Upper lobe of left lung (tissue), 6 donors: Measurements from ENCODE around the gene GHRH. TPM values are rescaled to one million over a fixed set of nuclear protein-coding genes. Genes with fewer than 3 reads are reported as not detected.

Source experiments
- ATAC-seq, 2 donors: fragments of 200-7000 bp; cut with Tn5 transposase; one replicate each; pipeline ENCODE4 v1.9.1; 2022; ENCODE audit warnings: mild to moderate bottlenecking in 2 of 2, moderate library complexity in 2 of 2; ENCODE audit not compliant: low FRiP score in 2 of 2
- DNase-seq, 2 donors: peaks; one replicate each; pipeline ENCODE4 v3.0.0-alpha.2; 2019 to 2020
- H3K27ac ChIP-seq, 4 donors: fragments of 200-600 bp; sonication (generic); one replicate each; pipeline ENCODE4 v1.5.1; 2016 to 2019
- H3K27me3 ChIP-seq, 4 donors: fragments of 200-600 bp; sonication (generic); one replicate each; pipeline ENCODE4 v1.5.1; 2017 to 2019
- H3K36me3 ChIP-seq, 4 donors: fragments of 200-600 bp; sonication (generic); one replicate each; pipeline ENCODE4 v1.5.1; 2016 to 2019
- H3K4me1 ChIP-seq, 4 donors: fragments of 200-600 bp; sonication (generic); one replicate each; pipeline ENCODE4 v1.5.1; 2018 to 2019
- H3K4me3 ChIP-seq, 4 donors: fragments of 200-600 bp; sonication (generic); one replicate each; pipeline ENCODE4 v1.5.1; 2017 to 2019; ENCODE audit warnings: mild to moderate bottlenecking in 2 of 4, moderate library complexity in 1 of 4
- H3K9me3 ChIP-seq, 4 donors: fragments of 200-600 bp; sonication (generic); one replicate each; pipeline ENCODE4 v1.5.1; 2018 to 2019
- CTCF ChIP-seq, 6 experiments: fragments of 450-650 bp in 4 of 6; fragments of 200-600 bp in 2 of 6; sonication (generic) in 2 of 6; IDR thresholded peaks; one replicate each; pipeline ENCODE4 v1.5.1; 2016 to 2019; ENCODE audit warnings: antibody characterized with exemption in 6 of 6
- EP300 ChIP-seq, 4 donors: sonication (generic); formaldehyde crosslinking; IDR thresholded peaks; one replicate each; pipeline ENCODE4 v1.5.1; 2017; ENCODE audit warnings: antibody characterized with exemption in 4 of 4, control low read depth in 2 of 4
- POLR2A ChIP-seq, 4 donors: fragments of 450-650 bp; IDR thresholded peaks; one replicate each; pipeline ENCODE4 v1.5.1; 2016 to 2017; ENCODE audit warnings: antibody characterized with exemption in 4 of 4, mild to moderate bottlenecking in 2 of 4
- POLR2AphosphoS5 ChIP-seq, 2 donors: sonication (generic); formaldehyde crosslinking; IDR thresholded peaks; one replicate each; pipeline ENCODE4 v1.5.1; 2017; ENCODE audit warnings: antibody characterized with exemption in 2 of 2
- WGBS, 2 donors: methylation state at CpG; one replicate each; pipeline ENCODE4 v1.1.5; 2017 to 2018; 5-methylcytosine and 5-hydroxymethylcytosine counted together
- total RNA-seq, 6 donors: library from RNA; depleted of rRNA in 4 of 6; stranded (reverse); fragments of >200 nt in 4 of 6; gene quantifications; one replicate each; pipeline versions ENCODE4 v1.1.0 to v1.2.1, GENCODE V29; 2016 to 2021
- donor health status: DM: no; HTN: no; CAD: no; lungs with moderate emphysema.
- donor health status: DM: no; HTN: yes; CAD: no; lungs with severe emphysema.

GHRH gene
- total RNA-seq, 6 donors from 2014 or later, result not detected

GRCh38 chr20:37257988-37258387 is 3.6 kb downstream of the GHRH start:
- TF ChIP-seq POLR2A (IDR thresholded peaks at IDR 0.05), result no peak
- TF ChIP-seq CTCF (IDR thresholded peaks at IDR 0.05), result no peak
- no peak for TF ChIP-seq POLR2AphosphoS5 (IDR thresholded peaks at IDR 0.05)
- no peak for TF ChIP-seq EP300 (IDR thresholded peaks at IDR 0.05)
- Histone ChIP-seq H3K4me3 (no peak overlapping the region), H3K27me3 (no peaks in the 10 kb centered on the region), H3K9me3 (no peaks in the 10 kb centered on the region), H3K36me3 (no peaks in the 10 kb centered on the region), H3K27ac (no peak overlapping the region), H3K4me1 (no peaks in the 10 kb centered on the region)
- no peak for ATAC-seq
- peak in 1 of 2 donors; percentile 61 for DNase-seq
- 74 to 91% methylated on average over 3 to 9 of the region's 9 CpGs for WGBS, 2 donors

GRCh38 chr20:37257530-37257929 is 4.1 kb downstream of the GHRH start:
- Histone ChIP-seq H3K4me3 (no peak overlapping the region), H3K27me3 (no peaks in the 10 kb centered on the region), H3K9me3 (no peaks in the 10 kb centered on the region), H3K36me3 (no peaks in the 10 kb centered on the region), H3K27ac (no peak overlapping the region), H3K4me1 (no peaks in the 10 kb centered on the region)
- DNase-seq (no peak), ATAC-seq (no peak)
- WGBS, 2 donors, result 70 to 84% methylated on average over 2 of the region's 2 CpGs
- no peak for TF ChIP-seq POLR2AphosphoS5 (IDR thresholded peaks at IDR 0.05)

GRCh38 chr20:37256286-37256685 is 5.3 kb downstream of the GHRH start:
- DNase-seq (peak in 1 of 2 donors; percentile 55), ATAC-seq (no peak)

GRCh38 chr20:37254114-37254878 is 7.3 kb downstream of the GHRH start:
- ATAC-seq (no peak), DNase-seq (no peak)
- Histone ChIP-seq H3K4me1 (no peaks in the 10 kb centered on the region), H3K9me3 (no peaks in the 10 kb centered on the region), H3K36me3 (no peaks in the 10 kb centered on the region), H3K4me3 (no peak overlapping the region), H3K27ac (no peak overlapping the region), H3K27me3 (no peaks in the 10 kb centered on the region)
- 77 to 78% methylated on average over 7 of the region's 7 CpGs for WGBS, 2 donors
- no peak for TF ChIP-seq CTCF (IDR thresholded peaks at IDR 0.05)
- TF ChIP-seq EP300 (IDR thresholded peaks at IDR 0.05), result no peak

More at GRCh38 chr20:37256286-37256685, 5.3 kb downstream of the GHRH start:
- TF ChIP-seq POLR2A (IDR thresholded peaks at IDR 0.05) (no peak), EP300 (IDR thresholded peaks at IDR 0.05) (no peak), POLR2AphosphoS5 (IDR thresholded peaks at IDR 0.05) (no peak), CTCF (IDR thresholded peaks at IDR 0.05) (no peak)
- Histone ChIP-seq H3K36me3 (no peaks in the 10 kb centered on the region), H3K9me3 (no peaks in the 10 kb centered on the region), H3K4me1 (no peaks in the 10 kb centered on the region), H3K27ac (no peak overlapping the region), H3K4me3 (no peak overlapping the region), H3K27me3 (no peaks in the 10 kb centered on the region)
- 74 to 85% methylated on average over 11 of the region's 11 CpGs for WGBS, 2 donors

GRCh38 chr20:37253087-37253486 is 8.5 kb downstream of the GHRH start:
- TF ChIP-seq POLR2AphosphoS5 (IDR thresholded peaks at IDR 0.05), result no peak
- TF ChIP-seq POLR2A (IDR thresholded peaks at IDR 0.05), result no peak
- TF ChIP-seq CTCF (IDR thresholded peaks at IDR 0.05), result no peak
- TF ChIP-seq EP300 (IDR thresholded peaks at IDR 0.05), result no peak
- DNase-seq, result no peak
- no peaks in the 10 kb centered on the region for H3K36me3 ChIP-seq
- no peaks in the 10 kb centered on the region for H3K4me1 ChIP-seq
- no peak for ATAC-seq
- H3K27me3 ChIP-seq, result no peaks in the 10 kb centered on the region
- WGBS, 2 donors, result 85 to 89% methylated on average over 11 to 12 of the region's 12 CpGs
- H3K9me3 ChIP-seq, result no peaks in the 10 kb centered on the region
- H3K27ac ChIP-seq, result no peak overlapping the region
- no peak overlapping the region for H3K4me3 ChIP-seq
